Body of pancreas (tissue), 4 donors: ENCODE results near the gene LRP1. TPM values are rescaled to one million over a fixed set of nuclear protein-coding genes. Genes with fewer than 3 reads are reported as not detected.

Source experiments
- ATAC-seq: fragments of 150-250 bp; one replicate; pipeline ENCODE4 v1.9.1; 2016
- DNase-seq, 4 donors: peaks; one replicate each; pipeline ENCODE4 v3.0.0-alpha.2; 2019
- H3K27ac ChIP-seq, 4 donors: fragments of 200-600 bp; sonication (generic); 1 replicate in 3 of 4; 2 replicates in 1 of 4; pipeline versions ENCODE4 v1.5.1 to v1.6.1; 2016 to 2019; ENCODE audit warnings: mild to moderate bottlenecking in 1 of 4, mixed read lengths in 1 of 4, moderate library complexity in 1 of 4
- H3K27me3 ChIP-seq, 2 donors: fragments of 200-600 bp; sonication (generic); one replicate each; pipeline ENCODE4 v1.6.0; 2016; ENCODE audit warnings: mild to moderate bottlenecking in 1 of 2
- H3K36me3 ChIP-seq, 2 donors: fragments of 200-600 bp; sonication (generic); replicated peaks in 1 of 2; 2 replicates each; pipeline ENCODE4 v1.5.1; 2016; ENCODE audit warnings: low read depth in 2 of 2; ENCODE audit not compliant: insufficient read depth in 1 of 2
- H3K4me1 ChIP-seq: fragments of 200-600 bp; sonication (generic); one replicate; pipeline ENCODE4 v1.6.0; 2016
- H3K4me3 ChIP-seq, 2 donors: fragments of 200-600 bp; sonication (generic); 1 replicate in 1 of 2; 2 replicates in 1 of 2; pipeline ENCODE4 v1.5.1; 2016 to 2019
- H3K9me3 ChIP-seq, 3 donors: fragments of 200-600 bp; sonication (generic); 1 replicate in 2 of 3; 2 replicates in 1 of 3; pipeline ENCODE4 v1.5.1; 2016
- CTCF ChIP-seq, 7 experiments: fragments of 450-650 bp in 4 of 7; fragments of 200-600 bp in 3 of 7; sonication (generic) in 3 of 7; IDR thresholded peaks; one replicate each; pipeline ENCODE4 v1.5.1; 2016 to 2019; ENCODE audit warnings: antibody characterized with exemption in 7 of 7
- POLR2A ChIP-seq, 3 donors: fragments of 450-650 bp; IDR thresholded peaks; one replicate each; pipeline ENCODE4 v1.6.1; 2016; ENCODE audit warnings: antibody characterized with exemption in 3 of 3, mild to moderate bottlenecking in 2 of 3
- WGBS, 2 donors: methylation state at CpG; one replicate each; pipeline ENCODE4 v1.1.5; 2017; 5-methylcytosine and 5-hydroxymethylcytosine counted together
- intact Hi-C: fragments of 100-400 bp; cut with DNase I; formaldehyde crosslinking; loops from one replicate; pipeline ENCODE4 v1.15.1; 2023
- total RNA-seq, 2 donors: library from RNA; depleted of rRNA; stranded (reverse); fragments of >200 nt; gene quantifications; one replicate each; pipeline ENCODE4 v1.1.0, GENCODE V29; 2016

Gene LRP1
- total RNA-seq, 2 donors from 2014 or later: 61.2 to 162 TPM

- ATAC-seq (no peak), DNase-seq (peak in 2 of 4 donors; percentile 33 to 40)
- Histone ChIP-seq H3K36me3 (no peaks in the 10 kb centered on the region), H3K27ac (peak overlapping the region; percentile 28 to 97 (median 96)), H3K4me1 (peaks cover 36% of the 10 kb centered on the region), H3K4me3 (no peak overlapping the region), H3K9me3 (no peaks in the 10 kb centered on the region), H3K27me3 (no peaks in the 10 kb centered on the region)
- WGBS, 2 donors: 43 to 44% methylated on average over 12 of the region's 12 CpGs
- intact Hi-C loops: no loop called here
- TF ChIP-seq POLR2A (IDR thresholded peaks at IDR 0.05) (no peak), CTCF (IDR thresholded peaks at IDR 0.05) (no peak)
These were observed 42.2 kb upstream of the LRP1 start for GRCh38 chr12:57085999-57086492.

- intact Hi-C loops: no loop called here
- peak overlapping the region; percentile 95 to 97 (median 96) for H3K27ac ChIP-seq
- DNase-seq (peak; percentile 43 to 65 (median 62)), ATAC-seq (no peak)
- H3K4me3 ChIP-seq: peak overlapping the region; percentile 47 to 62
- H3K9me3 ChIP-seq: no peaks in the 10 kb centered on the region
- no peaks in the 10 kb centered on the region for H3K27me3 ChIP-seq
- H3K36me3 ChIP-seq: no peaks in the 10 kb centered on the region
- TF ChIP-seq CTCF (IDR thresholded peaks at IDR 0.05) (peak in 3 of 7 experiments; percentile 14 to 24 (median 18)), POLR2A (IDR thresholded peaks at IDR 0.05) (no peak)
- 0 to 1% methylated on average over 14 of the region's 14 CpGs for WGBS, 2 donors
- H3K4me1 ChIP-seq: peaks cover 37% of the 10 kb centered on the region
These were observed 41.7 kb upstream of the LRP1 start for GRCh38 chr12:57086493-57087009.

- peak overlapping the region; percentile 95 to 97 (median 96) for H3K27ac ChIP-seq
- intact Hi-C loops: no loop called here
- no peaks in the 10 kb centered on the region for H3K36me3 ChIP-seq
- H3K27me3 ChIP-seq: no peaks in the 10 kb centered on the region
- peak overlapping the region; percentile 47 to 62 for H3K4me3 ChIP-seq
- no peaks in the 10 kb centered on the region for H3K9me3 ChIP-seq
- peaks cover 37% of the 10 kb centered on the region for H3K4me1 ChIP-seq
- TF ChIP-seq CTCF (IDR thresholded peaks at IDR 0.05) (no peak), POLR2A (IDR thresholded peaks at IDR 0.05) (peak in 2 of 3 donors; percentile 59 to 63)
- WGBS, 2 donors: 0% methylated on average over 12 to 52 of the region's 52 CpGs
- DNase-seq: peak; percentile 73 to 86 (median 78)
- ATAC-seq: peak; percentile 34
These were observed 41.1 kb upstream of the LRP1 start for GRCh38 chr12:57087010-57087690.

GRCh38 chr12:57087691-57088353, 40.5 kb upstream of the LRP1 start:
- Histone ChIP-seq H3K4me1 (peaks cover 37% of the 10 kb centered on the region), H3K27me3 (no peaks in the 10 kb centered on the region), H3K36me3 (no peaks in the 10 kb centered on the region), H3K27ac (peak overlapping the region; percentile 95 to 97 (median 96)), H3K4me3 (peak overlapping the region; percentile 47 to 62), H3K9me3 (no peaks in the 10 kb centered on the region)
- ATAC-seq (peak; percentile 43), DNase-seq (peak; percentile 80 to 90 (median 86))
- TF ChIP-seq POLR2A (IDR thresholded peaks at IDR 0.05) (peak; percentile 8 to 53 (median 15)), CTCF (IDR thresholded peaks at IDR 0.05) (peak in 2 of 7 experiments; percentile 17 to 19)
- 0 to 1% methylated on average over 21 to 37 of the region's 37 CpGs for WGBS, 2 donors
- intact Hi-C loops: no loop called here
